Measurements from ENCODE around the gene ASTN2.

The ASTN2 gene

GRCh38 chr9:117359910-117360309 lies 54.9 kb downstream of the ASTN2 start:
- DNase-seq, result no peak

GRCh38 chr9:117355542-117355941 lies 59.3 kb downstream of the ASTN2 start:
- DNase-seq, result no peak

GRCh38 chr9:117354997-117355396 lies 59.9 kb downstream of the ASTN2 start:
- no peak for DNase-seq

- DNase-seq, result no peak
Measured at GRCh38 chr9:117354244-117354847, 60.5 kb downstream of the ASTN2 start.

- no peak for DNase-seq
Measured at GRCh38 chr9:117344892-117345660, 69.8 kb downstream of the ASTN2 start.

- no peak for DNase-seq
Measured at GRCh38 chr9:117343427-117343826, 71.4 kb downstream of the ASTN2 start.

- DNase-seq, result no peak
Measured at GRCh38 chr9:117341151-117341550, 73.7 kb downstream of the ASTN2 start.

- no peak for DNase-seq
Measured at GRCh38 chr9:117340422-117340821, 74.4 kb downstream of the ASTN2 start.

- no peak for DNase-seq
Measured at GRCh38 chr9:117335837-117336433, 78.9 kb downstream of the ASTN2 start.

- no peak for DNase-seq
Measured at GRCh38 chr9:117334101-117334500, 80.8 kb downstream of the ASTN2 start.

- DNase-seq, result no peak
Measured at GRCh38 chr9:117325831-117326230, 89.0 kb downstream of the ASTN2 start.

GRCh38 chr9:117325110-117325731 lies 89.6 kb downstream of the ASTN2 start:
- DNase-seq, result no peak

- DNase-seq, result no peak
Measured at GRCh38 chr9:117323390-117323789, 91.5 kb downstream of the ASTN2 start.

GRCh38 chr9:117317192-117317591 lies 97.7 kb downstream of the ASTN2 start:
- no peak for DNase-seq

- no peak for DNase-seq
Measured at GRCh38 chr9:117315236-117315635, 99.6 kb downstream of the ASTN2 start.

- DNase-seq, result no peak
Measured at GRCh38 chr9:117313989-117314388, 100.9 kb downstream of the ASTN2 start.

- no peak for DNase-seq
Measured at GRCh38 chr9:117307701-117308100, 107.2 kb downstream of the ASTN2 start.

- no peak for DNase-seq
Measured at GRCh38 chr9:117306032-117306431, 108.8 kb downstream of the ASTN2 start.

GRCh38 chr9:117305454-117305853 lies 109.4 kb downstream of the ASTN2 start:
- no peak for DNase-seq

GRCh38 chr9:117304549-117304948 lies 110.3 kb downstream of the ASTN2 start:
- DNase-seq, result no peak

- DNase-seq, result no peak
Measured at GRCh38 chr9:117303643-117304230, 111.1 kb downstream of the ASTN2 start.

- no peak for DNase-seq
Measured at GRCh38 chr9:117302487-117302886, 112.4 kb downstream of the ASTN2 start.

GRCh38 chr9:117300371-117301110 lies 114.3 kb downstream of the ASTN2 start:
- no peak for DNase-seq
